OCI-LY3 (cell line): ENCODE results near the gene AVPR1A.

Experiments used
- H2AFZ ChIP-seq: fragments of 200-600, 300-600 bp; shearing (Covaris generic); 2 replicates; pipeline ENCODE4 v1.6.0; 2014; ENCODE audit warnings: antibody characterized with exemption, low read depth, low read length
- H3K27ac ChIP-seq: fragments of 200-600, 300-600 bp; sonication (generic); 2 replicates; pipeline ENCODE4 v1.5.1; 2014; ENCODE audit warnings: mild to moderate bottlenecking, low read length, moderate library complexity, mixed read lengths
- H3K27me3 ChIP-seq: fragments of 200-600, 300-600 bp; sonication (generic); 2 replicates; pipeline ENCODE4 v1.6.1; 2014; ENCODE audit warnings: low read depth, low read length, mixed read lengths
- H3K36me3 ChIP-seq: fragments of 200-600, 300-600 bp; sonication (generic); replicated peaks from 2 replicates; pipeline ENCODE3; 2014; ENCODE audit warnings: low read depth, low read length, mixed read lengths
- H3K4me1 ChIP-seq: fragments of 300-600, 200-600 bp; sonication (generic); 2 replicates; pipeline ENCODE4 v1.6.1; 2014; ENCODE audit warnings: low read length, mixed read lengths
- H3K4me2 ChIP-seq: fragments of 200-600, 300-600 bp; sonication (generic); 2 replicates; pipeline ENCODE4 v1.6.1; 2014; ENCODE audit warnings: low read length, mixed read lengths
- H3K4me3 ChIP-seq: fragments of 300-600, 200-600 bp; sonication (generic); 2 replicates; pipeline ENCODE4 v1.5.1; 2014; ENCODE audit warnings: antibody characterized with exemption, mild to moderate bottlenecking, low read length, moderate library complexity
- H3K79me2 ChIP-seq: fragments of 300-600, 200-600 bp; shearing (Covaris generic); 2 replicates; pipeline ENCODE4 v1.6.1; 2014; ENCODE audit warnings: mild to moderate bottlenecking, low read length, mixed read lengths
- H3K9ac ChIP-seq: fragments of 300-600, 200-600 bp; shearing (Covaris generic); 2 replicates; pipeline ENCODE4 v1.6.0; 2014; ENCODE audit warnings: mild to moderate bottlenecking, low read length, moderate library complexity
- H3K9me3 ChIP-seq: fragments of 200-600, 300-600 bp; shearing (Covaris generic); 2 replicates; pipeline ENCODE4 v1.6.1; 2014; ENCODE audit warnings: low read length, mixed read lengths; ENCODE audit not compliant: insufficient read depth
- H4K20me1 ChIP-seq: fragments of 200-600, 300-600 bp; sonication (generic); 2 replicates; pipeline ENCODE4 v1.6.1; 2016; ENCODE audit warnings: low read length, mixed read lengths; ENCODE audit not compliant: insufficient read depth
- EZH2phosphoT487 ChIP-seq: fragments of 200-600 bp; shearing (Covaris generic); IDR thresholded peaks from 2 replicates; pipeline ENCODE4 v1.6.1; 2018; ENCODE audit warnings: antibody characterized with exemption, mixed run types, low read depth
- TF ChIP-seq, protein P1 (sequence below): fragments of 200-600, 300-600 bp; sonication (generic); IDR thresholded peaks from 2 replicates; pipeline ENCODE4 v1.5.1; 2014; ENCODE audit warnings: antibody characterized with exemption, low read length, low read depth

Gene AVPR1A

DNA sequence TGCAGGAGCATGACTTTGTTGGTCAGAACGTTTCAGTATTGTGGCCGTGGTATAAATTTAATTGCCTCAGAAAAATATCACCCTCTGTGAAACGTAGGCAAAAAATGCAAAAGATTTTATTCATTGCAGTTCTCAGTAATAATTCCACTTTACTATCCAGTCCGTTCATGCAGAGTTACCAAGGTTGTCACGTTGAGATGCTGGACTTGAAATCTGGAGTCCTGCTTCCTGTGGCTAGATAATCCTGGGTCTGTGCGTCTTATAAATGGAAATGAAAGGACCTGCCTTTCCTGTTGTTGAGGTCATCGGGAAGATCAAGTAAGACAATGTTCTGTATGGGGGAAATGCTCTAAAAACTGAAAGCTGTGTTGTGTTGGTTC lies 1.3 kb upstream of the AVPR1A start:
- no peak overlapping the region for H3K9ac ChIP-seq
- no peaks in the 10 kb centered on the region for H3K79me2 ChIP-seq
- H3K4me3 ChIP-seq = peak overlapping the region; percentile 56
- no peaks in the 10 kb centered on the region for H3K27me3 ChIP-seq
- peak overlapping the region; percentile 54 for H3K4me2 ChIP-seq
- H3K27ac ChIP-seq = no peak overlapping the region
- H3K4me1 ChIP-seq = no peaks in the 10 kb centered on the region
- H2AFZ ChIP-seq = peak overlapping the region; percentile 51
- no peaks in the 10 kb centered on the region for H3K9me3 ChIP-seq
- no peaks in the 10 kb centered on the region for H4K20me1 ChIP-seq
- no peaks in the 10 kb centered on the region for H3K36me3 ChIP-seq
- TF ChIP-seq, protein P1, sequence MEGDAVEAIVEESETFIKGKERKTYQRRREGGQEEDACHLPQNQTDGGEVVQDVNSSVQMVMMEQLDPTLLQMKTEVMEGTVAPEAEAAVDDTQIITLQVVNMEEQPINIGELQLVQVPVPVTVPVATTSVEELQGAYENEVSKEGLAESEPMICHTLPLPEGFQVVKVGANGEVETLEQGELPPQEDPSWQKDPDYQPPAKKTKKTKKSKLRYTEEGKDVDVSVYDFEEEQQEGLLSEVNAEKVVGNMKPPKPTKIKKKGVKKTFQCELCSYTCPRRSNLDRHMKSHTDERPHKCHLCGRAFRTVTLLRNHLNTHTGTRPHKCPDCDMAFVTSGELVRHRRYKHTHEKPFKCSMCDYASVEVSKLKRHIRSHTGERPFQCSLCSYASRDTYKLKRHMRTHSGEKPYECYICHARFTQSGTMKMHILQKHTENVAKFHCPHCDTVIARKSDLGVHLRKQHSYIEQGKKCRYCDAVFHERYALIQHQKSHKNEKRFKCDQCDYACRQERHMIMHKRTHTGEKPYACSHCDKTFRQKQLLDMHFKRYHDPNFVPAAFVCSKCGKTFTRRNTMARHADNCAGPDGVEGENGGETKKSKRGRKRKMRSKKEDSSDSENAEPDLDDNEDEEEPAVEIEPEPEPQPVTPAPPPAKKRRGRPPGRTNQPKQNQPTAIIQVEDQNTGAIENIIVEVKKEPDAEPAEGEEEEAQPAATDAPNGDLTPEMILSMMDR = no peak
- TF ChIP-seq EZH2phosphoT487 = no peak

GRCh38 chr12:63151623-63152320 lies 771 bp upstream of the AVPR1A start:
- Histone ChIP-seq H3K4me3 (peak overlapping the region; percentile 56), H2AFZ (peak overlapping the region; percentile 51; the same call in 1 of the 2 replicates), H4K20me1 (no peaks in the 10 kb centered on the region), H3K4me1 (no peaks in the 10 kb centered on the region), H3K79me2 (no peaks in the 10 kb centered on the region), H3K9me3 (no peaks in the 10 kb centered on the region), H3K27ac (no peak overlapping the region), H3K36me3 (no peaks in the 10 kb centered on the region), H3K9ac (no peak overlapping the region), H3K27me3 (no peaks in the 10 kb centered on the region), H3K4me2 (peak overlapping the region; percentile 54)
- TF ChIP-seq, protein P1 = peak; percentile 74
- no peak for TF ChIP-seq EZH2phosphoT487

- Histone ChIP-seq H3K27me3 (no peaks in the 10 kb centered on the region), H3K4me2 (no peak overlapping the region)
- TF ChIP-seq, protein P1 = no peak
- TF ChIP-seq EZH2phosphoT487 = no peak
Measured at GRCh38 chr12:63149909-63150712, 890 bp downstream of the AVPR1A start.

GRCh38 chr12:63144556-63144955 lies 6.4 kb downstream of the AVPR1A start:
- Histone ChIP-seq H3K9me3 (no peaks in the 10 kb centered on the region), H3K36me3 (no peaks in the 10 kb centered on the region), H2AFZ (no peak overlapping the region), H3K4me1 (no peaks in the 10 kb centered on the region), H3K27ac (no peak overlapping the region), H3K9ac (no peak overlapping the region), H3K4me2 (no peak overlapping the region), H3K4me3 (no peak overlapping the region), H3K79me2 (no peaks in the 10 kb centered on the region), H3K27me3 (no peaks in the 10 kb centered on the region), H4K20me1 (no peaks in the 10 kb centered on the region)
- no peak for TF ChIP-seq EZH2phosphoT487
- TF ChIP-seq, protein P1 = no peak

More at GRCh38 chr12:63149909-63150712, 890 bp downstream of the AVPR1A start:
- H3K9ac ChIP-seq = no peak overlapping the region
- no peak overlapping the region for H3K4me3 ChIP-seq
- H3K9me3 ChIP-seq = no peaks in the 10 kb centered on the region
- H4K20me1 ChIP-seq = no peaks in the 10 kb centered on the region
- no peak overlapping the region for H3K27ac ChIP-seq
- H3K79me2 ChIP-seq = no peaks in the 10 kb centered on the region
- no peaks in the 10 kb centered on the region for H3K36me3 ChIP-seq
- H2AFZ ChIP-seq = no peak overlapping the region
- no peaks in the 10 kb centered on the region for H3K4me1 ChIP-seq
